BE2C (cell line): ENCODE results near the gene TMEM50B.

Experiments used
- DNase-seq: peaks from one replicate; pipeline ENCODE4 v3.0.0-alpha.2; 2020
- H3K27me3 ChIP-seq: fragments of 250-450 bp; sonication (Bioruptor Pico); 2 replicates; pipeline ENCODE4 v1.5.1; 2020; ENCODE audit warnings: mild to moderate bottlenecking
- H3K36me3 ChIP-seq: fragments of 250-450 bp; sonication (Bioruptor Pico); 2 replicates; pipeline ENCODE4 v1.5.1; 2020; ENCODE audit warnings: mild to moderate bottlenecking
- H3K4me1 ChIP-seq: fragments of 250-450 bp; sonication (Bioruptor Pico); 2 replicates; pipeline ENCODE4 v1.5.1; 2020
- H3K4me3 ChIP-seq: 2 replicates; pipeline ENCODE4 v1.5.1; 2011; ENCODE audit warnings: low read depth, low read length
- H3K9me3 ChIP-seq: fragments of 250-450 bp; sonication (Bioruptor Pico); 2 replicates; pipeline ENCODE4 v1.5.1; 2020
- TF ChIP-seq, protein P1 (sequence below): IDR thresholded peaks from 2 replicates; pipeline ENCODE4 v1.5.1; 2012; ENCODE audit warnings: mild to moderate bottlenecking, low read depth, low read length

Gene TMEM50B

GRCh38 chr21:33434770-33435360 lies 44.9 kb downstream of the TMEM50B start:
- DNase-seq: no peak
- no peak overlapping the region for H3K4me3 ChIP-seq
- no peaks in the 10 kb centered on the region for H3K4me1 ChIP-seq
- H3K36me3 ChIP-seq: peaks cover 30% of the 10 kb centered on the region
- no peaks in the 10 kb centered on the region for H3K9me3 ChIP-seq
- TF ChIP-seq, protein P1, sequence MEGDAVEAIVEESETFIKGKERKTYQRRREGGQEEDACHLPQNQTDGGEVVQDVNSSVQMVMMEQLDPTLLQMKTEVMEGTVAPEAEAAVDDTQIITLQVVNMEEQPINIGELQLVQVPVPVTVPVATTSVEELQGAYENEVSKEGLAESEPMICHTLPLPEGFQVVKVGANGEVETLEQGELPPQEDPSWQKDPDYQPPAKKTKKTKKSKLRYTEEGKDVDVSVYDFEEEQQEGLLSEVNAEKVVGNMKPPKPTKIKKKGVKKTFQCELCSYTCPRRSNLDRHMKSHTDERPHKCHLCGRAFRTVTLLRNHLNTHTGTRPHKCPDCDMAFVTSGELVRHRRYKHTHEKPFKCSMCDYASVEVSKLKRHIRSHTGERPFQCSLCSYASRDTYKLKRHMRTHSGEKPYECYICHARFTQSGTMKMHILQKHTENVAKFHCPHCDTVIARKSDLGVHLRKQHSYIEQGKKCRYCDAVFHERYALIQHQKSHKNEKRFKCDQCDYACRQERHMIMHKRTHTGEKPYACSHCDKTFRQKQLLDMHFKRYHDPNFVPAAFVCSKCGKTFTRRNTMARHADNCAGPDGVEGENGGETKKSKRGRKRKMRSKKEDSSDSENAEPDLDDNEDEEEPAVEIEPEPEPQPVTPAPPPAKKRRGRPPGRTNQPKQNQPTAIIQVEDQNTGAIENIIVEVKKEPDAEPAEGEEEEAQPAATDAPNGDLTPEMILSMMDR: no peak
- no peaks in the 10 kb centered on the region for H3K27me3 ChIP-seq

DNA sequence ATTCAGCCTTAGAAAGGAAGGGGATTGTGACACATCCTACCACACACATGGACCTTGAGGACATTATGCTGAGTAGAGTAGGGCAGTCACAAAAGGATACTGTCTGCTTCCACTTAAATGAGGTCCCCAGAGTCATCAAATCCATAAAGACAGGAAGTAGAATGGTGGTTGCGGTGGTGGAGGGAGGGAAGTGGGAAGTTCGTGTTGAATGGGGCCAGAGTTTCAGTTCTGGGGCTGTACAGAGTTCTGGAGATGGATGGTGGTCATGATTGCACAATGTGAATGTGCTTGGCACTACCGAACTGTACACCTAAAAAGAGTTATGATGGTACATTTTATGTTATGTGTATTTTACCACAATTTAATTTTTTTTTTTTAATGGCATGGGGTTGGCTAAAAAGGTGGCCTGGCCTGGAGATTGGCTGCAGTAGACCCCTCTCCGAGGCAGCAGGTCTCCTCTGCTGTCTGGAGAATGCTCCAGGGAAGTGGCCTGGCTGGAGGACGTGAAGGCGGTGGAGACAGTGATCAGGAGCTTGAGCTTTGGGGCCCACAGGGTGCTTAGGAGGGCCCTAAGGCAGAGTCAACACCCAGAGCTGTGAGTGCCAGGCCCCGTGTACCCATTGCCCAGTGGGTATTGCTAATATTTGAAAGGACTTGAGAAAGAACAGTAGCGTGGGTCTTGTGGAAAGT lies 46.2 kb downstream of the TMEM50B start:
- H3K4me1 ChIP-seq: no peaks in the 10 kb centered on the region
- no peaks in the 10 kb centered on the region for H3K27me3 ChIP-seq
- TF ChIP-seq, protein P1: no peak
- DNase-seq: no peak
- H3K9me3 ChIP-seq: no peaks in the 10 kb centered on the region
- no peak overlapping the region for H3K4me3 ChIP-seq
- peaks cover 37% of the 10 kb centered on the region for H3K36me3 ChIP-seq

DNA sequence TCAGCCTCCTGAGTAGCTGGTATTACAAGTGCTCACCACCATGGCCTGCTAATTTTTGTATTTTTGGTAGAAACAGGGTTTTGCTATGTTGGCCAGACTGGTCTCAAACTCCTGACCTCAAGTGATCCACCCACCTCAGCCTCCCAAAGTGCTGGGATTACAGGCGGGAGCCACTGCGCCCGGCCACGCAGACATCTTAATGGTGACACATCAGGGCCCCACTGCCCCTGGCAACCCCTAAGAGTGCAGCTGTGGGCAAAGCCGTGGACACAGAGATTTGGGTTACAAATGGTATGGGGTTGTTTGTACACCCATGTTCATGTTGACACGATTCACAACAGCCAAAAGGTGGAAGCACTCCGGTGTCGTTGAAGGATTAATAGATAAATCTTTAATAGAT lies 46.8 kb downstream of the TMEM50B start:
- Histone ChIP-seq H3K9me3 (no peaks in the 10 kb centered on the region), H3K27me3 (no peaks in the 10 kb centered on the region), H3K36me3 (peaks cover 37% of the 10 kb centered on the region), H3K4me3 (no peak overlapping the region), H3K4me1 (no peaks in the 10 kb centered on the region)
- no peak for DNase-seq
- TF ChIP-seq, protein P1: no peak

DNA sequence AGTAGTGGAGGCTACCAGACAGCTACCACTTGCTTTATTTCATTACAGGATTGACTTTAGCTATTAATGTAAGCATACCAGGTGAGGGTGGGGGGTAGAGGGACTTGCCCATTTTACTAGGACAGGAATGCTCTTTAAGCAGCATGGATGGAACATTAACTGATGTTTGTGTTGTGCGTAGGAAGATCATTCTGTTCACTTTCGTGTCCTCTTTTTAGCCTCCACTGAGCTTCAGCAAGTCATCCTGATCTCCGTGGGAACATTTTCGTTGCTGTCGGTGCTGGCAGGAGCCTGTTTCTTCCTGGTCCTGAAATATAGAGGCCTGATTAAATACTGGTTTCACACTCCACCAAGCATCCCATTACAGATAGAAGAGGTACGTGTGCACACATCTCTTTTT lies 47.3 kb downstream of the TMEM50B start:
- TF ChIP-seq, protein P1: no peak
- Histone ChIP-seq H3K36me3 (peaks cover 37% of the 10 kb centered on the region), H3K27me3 (no peaks in the 10 kb centered on the region), H3K4me3 (no peak overlapping the region), H3K4me1 (no peaks in the 10 kb centered on the region), H3K9me3 (no peaks in the 10 kb centered on the region)
- no peak for DNase-seq

GRCh38 chr21:33430858-33431257 lies 48.9 kb downstream of the TMEM50B start:
- H3K4me3 ChIP-seq: no peak overlapping the region
- H3K4me1 ChIP-seq: no peaks in the 10 kb centered on the region
- TF ChIP-seq, protein P1: no peak
- H3K27me3 ChIP-seq: no peaks in the 10 kb centered on the region
- H3K9me3 ChIP-seq: no peaks in the 10 kb centered on the region
- DNase-seq: no peak
- peaks cover 37% of the 10 kb centered on the region for H3K36me3 ChIP-seq

- Histone ChIP-seq H3K4me1 (no peaks in the 10 kb centered on the region), H3K4me3 (no peak overlapping the region), H3K36me3 (peaks cover 25% of the 10 kb centered on the region), H3K27me3 (no peaks in the 10 kb centered on the region), H3K9me3 (no peaks in the 10 kb centered on the region)
- DNase-seq: no peak
- TF ChIP-seq, protein P1: no peak
Observed at GRCh38 chr21:33428669-33429068, 51.1 kb downstream of the TMEM50B start.
